Activated T-cell treated with anti-CD3 and anti-CD28 coated beads, Interleukin-2, amount 50 U/mL, for 4 hours (primary cell): ENCODE results near the gene PLCB1. TPM values are rescaled to one million over a fixed set of nuclear protein-coding genes. Genes with fewer than 3 reads are reported as not detected.
"Not testable (repeated sequence)": the region's sequence is repeated elsewhere in the genome, so short reads cannot be mapped to it uniquely, and the experiment has no call there.

ENCODE experiments used
- ATAC-seq, 2 donors: fragments of 200-7000 bp; cut with Tn5 transposase; one replicate each; pipeline ENCODE4 v1.10.0; 2021
- DNase-seq: peaks from one replicate; pipeline ENCODE4 v3.0.0-alpha.2; 2020
- H3K27me3 Mint-ChIP-seq: one replicate; pipeline ENCODE4 v1.8.0; 2021; ENCODE audit warnings: low read depth, mixed read lengths
- H3K36me3 Mint-ChIP-seq: one replicate; pipeline ENCODE4 v1.8.0; 2022; ENCODE audit warnings: mixed read lengths; ENCODE audit not compliant: insufficient read depth
- H3K4me1 Mint-ChIP-seq: one replicate; pipeline ENCODE4 v1.8.0; 2021; ENCODE audit warnings: low read depth, mixed read lengths
- H3K4me3 Mint-ChIP-seq: one replicate; pipeline ENCODE4 v1.8.0; 2021; ENCODE audit warnings: mild to moderate bottlenecking, moderate library complexity, mixed read lengths
- H3K9me3 Mint-ChIP-seq: one replicate; pipeline ENCODE4 v1.8.0; 2021; ENCODE audit warnings: mixed read lengths
- total RNA-seq, 3 donors: library from RNA; stranded (reverse); gene quantifications; one replicate each; pipeline ENCODE4 v1.2.1, GENCODE V29; 2021

PLCB1 gene
- total RNA-seq, 3 donors from 2014 or later: 0.91 to 6.0 (median 2.8) TPM

DNA sequence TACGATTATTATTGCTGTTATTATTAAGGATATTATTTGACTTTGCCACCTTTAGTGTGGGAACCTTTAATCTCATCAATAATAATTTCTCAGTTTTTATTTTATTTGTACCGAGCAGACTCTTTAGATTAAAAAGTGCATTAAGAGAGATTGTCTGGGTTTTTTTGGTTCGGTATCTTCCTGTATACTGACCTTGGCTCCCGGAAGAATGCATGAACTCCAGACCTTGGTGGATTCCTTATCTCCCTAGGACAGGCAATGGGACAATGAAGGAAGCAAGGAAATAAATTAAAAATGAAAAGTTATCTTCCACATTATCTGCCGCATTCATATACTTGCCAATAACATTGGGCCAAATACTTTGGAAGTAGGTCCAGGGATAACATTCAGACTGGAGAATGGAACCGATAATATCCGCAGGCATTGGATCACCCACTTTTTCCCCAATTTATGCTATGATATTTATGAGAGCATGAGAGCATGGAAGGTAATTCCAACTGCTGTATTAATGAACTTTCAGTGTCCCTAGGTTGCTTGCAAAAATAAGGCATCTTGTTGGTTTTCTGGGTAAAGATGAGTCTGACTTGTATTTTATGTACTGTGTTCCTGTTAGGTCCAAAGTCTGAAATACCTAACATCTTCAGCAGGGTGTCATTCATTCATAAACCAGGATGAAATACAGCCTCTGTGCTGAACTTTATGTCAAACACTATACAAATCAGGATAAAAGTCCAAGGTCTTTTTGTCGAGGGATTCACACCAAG is 232.1 kb downstream of the PLCB1 start:
- Mint-ChIP-seq H3K4me3 (no peak overlapping the region), H3K4me1 (peaks cover 3% of the 10 kb centered on the region), H3K36me3 (no peaks in the 10 kb centered on the region), H3K9me3 (no peaks in the 10 kb centered on the region), H3K27me3 (peaks cover 4% of the 10 kb centered on the region)
- ATAC-seq (no peak), DNase-seq (no peak)

DNA sequence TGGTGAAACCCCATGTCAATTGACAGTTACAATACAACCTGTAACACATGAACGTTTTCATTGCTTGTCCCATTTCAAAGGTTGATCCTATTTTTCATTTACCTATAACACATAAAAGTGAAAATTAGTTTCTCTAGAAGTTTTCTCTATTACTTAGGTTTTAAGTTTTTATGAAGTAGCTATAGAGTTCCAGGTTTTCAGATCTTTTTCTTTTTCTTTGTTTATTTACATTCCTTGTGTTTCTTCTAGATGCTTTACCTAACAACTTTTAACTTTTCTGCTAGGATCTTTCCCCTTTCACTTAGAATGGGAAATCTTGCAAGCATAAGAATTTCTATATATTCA is 232.6 kb downstream of the PLCB1 start:
- ATAC-seq: no peak
- H3K9me3 Mint-ChIP-seq: no peaks in the 10 kb centered on the region
- H3K4me3 Mint-ChIP-seq: no peak overlapping the region
- H3K27me3 Mint-ChIP-seq: peaks cover 4% of the 10 kb centered on the region
- DNase-seq: no peak
- H3K4me1 Mint-ChIP-seq: peaks cover 5% of the 10 kb centered on the region
- H3K36me3 Mint-ChIP-seq: no peaks in the 10 kb centered on the region

DNA sequence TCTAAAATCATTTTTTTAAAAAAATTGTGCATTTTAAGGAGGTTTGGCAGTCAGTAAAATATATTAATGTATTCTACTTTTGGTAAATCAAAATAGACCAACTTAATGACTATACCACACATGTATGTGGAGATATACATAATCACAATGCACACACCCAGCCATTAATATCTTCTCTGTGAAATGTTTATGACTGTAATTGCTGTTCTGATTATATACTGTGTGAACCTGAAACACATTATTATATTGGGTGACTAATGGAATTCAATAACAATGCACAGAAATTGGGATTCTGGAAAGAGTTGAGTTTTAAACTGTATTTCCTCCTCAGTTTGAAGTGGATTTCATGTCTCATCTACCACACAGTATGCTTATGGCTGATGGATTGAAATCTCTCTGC is 233.6 kb downstream of the PLCB1 start:
- H3K36me3 Mint-ChIP-seq: no peaks in the 10 kb centered on the region
- ATAC-seq (no peak), DNase-seq (no peak)
- peaks cover 4% of the 10 kb centered on the region for H3K27me3 Mint-ChIP-seq
- H3K4me1 Mint-ChIP-seq: peaks cover 5% of the 10 kb centered on the region
- no peaks in the 10 kb centered on the region for H3K9me3 Mint-ChIP-seq
- no peak overlapping the region for H3K4me3 Mint-ChIP-seq

DNA sequence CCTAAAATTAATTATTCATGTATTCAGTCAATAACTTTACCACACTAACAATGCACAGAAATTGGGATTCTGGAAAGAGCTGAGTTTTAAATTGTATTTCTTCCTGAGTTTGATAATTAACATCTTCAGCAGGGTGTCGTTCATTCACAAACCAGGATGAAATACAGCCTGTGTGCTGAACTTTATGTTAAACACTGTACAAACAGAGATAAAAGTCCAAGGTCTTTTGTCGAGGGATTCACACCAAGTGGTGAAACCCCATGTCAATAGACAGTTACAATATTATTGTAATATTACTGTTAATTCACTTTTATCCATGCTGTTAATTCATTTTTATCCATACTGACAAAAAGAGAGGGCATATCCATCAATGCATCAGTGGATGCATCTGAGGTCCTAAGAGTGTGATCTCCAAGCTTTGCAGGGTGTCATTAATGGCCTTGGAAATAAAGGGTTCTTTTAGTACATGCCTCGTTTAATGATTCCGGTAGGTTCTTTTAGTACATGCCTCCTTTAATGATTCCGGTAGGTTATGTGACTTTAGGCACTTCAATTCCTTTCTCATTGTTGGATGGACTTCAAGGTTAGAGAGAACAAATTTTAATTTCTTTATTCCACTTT is 234.3 kb downstream of the PLCB1 start:
- no peaks in the 10 kb centered on the region for H3K9me3 Mint-ChIP-seq

DNA sequence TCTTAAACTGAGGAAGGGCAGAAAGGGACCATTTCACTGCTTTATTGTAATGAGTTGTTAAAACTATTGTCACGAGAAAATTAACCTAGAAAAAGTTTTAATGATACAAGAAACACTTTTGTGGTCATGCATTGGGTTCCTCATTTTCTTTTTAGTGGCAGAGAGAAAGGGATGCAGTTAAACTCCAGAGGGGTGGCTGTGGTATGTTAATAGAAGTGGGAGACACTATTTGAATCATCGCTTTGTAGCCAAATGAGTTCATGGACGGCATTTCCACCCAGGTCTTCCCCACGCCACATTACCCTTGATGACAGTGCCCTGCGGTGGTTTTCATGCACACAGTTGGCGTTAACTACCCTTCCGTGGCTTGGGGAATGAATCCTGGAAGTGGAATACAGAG is 235.6 kb downstream of the PLCB1 start:
- Mint-ChIP-seq H3K9me3 (no peaks in the 10 kb centered on the region), H3K4me3 (no peak overlapping the region), H3K36me3 (no peaks in the 10 kb centered on the region), H3K27me3 (peaks cover 4% of the 10 kb centered on the region), H3K4me1 (peaks cover 4% of the 10 kb centered on the region)
- ATAC-seq (no peak), DNase-seq (no peak)

More for the DNA sequence above, 234.3 kb downstream of the PLCB1 start:
- no peak overlapping the region for H3K4me3 Mint-ChIP-seq
- ATAC-seq (no peak), DNase-seq (no peak)
- peaks cover 4% of the 10 kb centered on the region for H3K4me1 Mint-ChIP-seq
- peaks cover 4% of the 10 kb centered on the region for H3K27me3 Mint-ChIP-seq
- no peaks in the 10 kb centered on the region for H3K36me3 Mint-ChIP-seq

DNA sequence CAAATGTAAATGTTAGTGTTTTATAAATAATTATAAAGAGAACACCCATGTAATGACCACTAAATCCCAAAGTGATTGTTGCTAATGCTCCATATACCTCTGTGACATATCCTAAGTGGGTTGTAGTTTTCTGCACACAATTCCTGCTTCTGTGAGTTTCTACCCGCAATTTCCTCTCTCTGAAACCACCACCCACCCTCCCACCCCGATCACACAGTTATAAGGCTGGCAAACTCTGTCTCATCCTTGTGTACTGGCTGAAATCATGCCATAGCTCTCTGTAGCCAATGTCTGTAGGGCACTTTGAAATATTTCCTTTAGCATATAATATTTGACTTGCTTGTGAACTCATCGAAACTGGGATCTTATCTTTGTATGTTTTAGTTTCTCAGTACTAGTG is 236.6 kb downstream of the PLCB1 start:
- H3K4me3 Mint-ChIP-seq: no peak overlapping the region
- no peaks in the 10 kb centered on the region for H3K9me3 Mint-ChIP-seq
- H3K36me3 Mint-ChIP-seq: no peaks in the 10 kb centered on the region
- peaks cover 4% of the 10 kb centered on the region for H3K27me3 Mint-ChIP-seq
- DNase-seq (no peak), ATAC-seq (no peak)
- peaks cover 4% of the 10 kb centered on the region for H3K4me1 Mint-ChIP-seq

DNA sequence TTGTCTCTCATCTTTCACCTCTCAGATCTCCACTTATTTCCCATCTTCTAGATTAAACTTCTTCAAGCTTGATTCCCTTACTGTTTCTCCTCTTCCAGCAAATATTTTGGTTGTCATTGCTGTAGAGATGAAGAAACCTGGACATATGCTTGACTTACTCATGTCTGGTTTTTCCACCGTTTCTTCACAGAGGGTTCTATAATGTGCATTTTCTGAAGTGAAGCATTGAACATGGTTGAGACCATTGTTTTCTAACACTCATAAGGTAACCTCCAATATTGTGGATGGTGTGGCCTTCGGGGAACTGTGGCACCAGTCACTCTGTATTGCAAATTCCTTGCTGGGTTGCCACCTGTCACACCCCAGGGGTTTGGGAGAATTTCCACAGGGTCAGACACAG is 237.2 kb downstream of the PLCB1 start:
- H3K4me3 Mint-ChIP-seq: no peak overlapping the region
- no peaks in the 10 kb centered on the region for H3K36me3 Mint-ChIP-seq
- ATAC-seq: no peak
- peaks cover 4% of the 10 kb centered on the region for H3K4me1 Mint-ChIP-seq
- H3K27me3 Mint-ChIP-seq: peaks cover 1% of the 10 kb centered on the region
- no peak for DNase-seq
- H3K9me3 Mint-ChIP-seq: no peaks in the 10 kb centered on the region

DNA sequence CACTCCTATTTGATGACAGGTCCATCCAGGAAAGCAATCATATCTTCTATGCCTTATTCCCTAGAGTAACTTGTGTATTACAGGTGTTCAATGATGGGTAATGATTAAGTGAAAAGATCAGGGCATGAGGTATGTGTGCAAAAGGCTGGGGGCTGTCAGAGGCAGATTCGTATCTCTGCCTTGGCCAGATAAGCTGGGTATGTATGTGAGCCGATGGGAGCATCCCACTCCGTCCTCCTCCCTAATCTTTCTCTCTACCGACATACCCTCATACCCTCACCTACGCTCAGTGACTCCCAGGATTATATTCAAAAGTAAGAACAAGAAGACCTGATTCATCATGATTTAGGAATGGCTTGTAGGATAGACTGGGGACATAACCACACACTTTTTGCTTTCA is 238.7 kb downstream of the PLCB1 start:
- DNase-seq (no peak), ATAC-seq (no peak)
- H3K36me3 Mint-ChIP-seq: no peaks in the 10 kb centered on the region
- H3K4me1 Mint-ChIP-seq: peaks cover 4% of the 10 kb centered on the region
- H3K9me3 Mint-ChIP-seq: no peaks in the 10 kb centered on the region
- H3K4me3 Mint-ChIP-seq: no peak overlapping the region
- peaks cover 1% of the 10 kb centered on the region for H3K27me3 Mint-ChIP-seq

DNA sequence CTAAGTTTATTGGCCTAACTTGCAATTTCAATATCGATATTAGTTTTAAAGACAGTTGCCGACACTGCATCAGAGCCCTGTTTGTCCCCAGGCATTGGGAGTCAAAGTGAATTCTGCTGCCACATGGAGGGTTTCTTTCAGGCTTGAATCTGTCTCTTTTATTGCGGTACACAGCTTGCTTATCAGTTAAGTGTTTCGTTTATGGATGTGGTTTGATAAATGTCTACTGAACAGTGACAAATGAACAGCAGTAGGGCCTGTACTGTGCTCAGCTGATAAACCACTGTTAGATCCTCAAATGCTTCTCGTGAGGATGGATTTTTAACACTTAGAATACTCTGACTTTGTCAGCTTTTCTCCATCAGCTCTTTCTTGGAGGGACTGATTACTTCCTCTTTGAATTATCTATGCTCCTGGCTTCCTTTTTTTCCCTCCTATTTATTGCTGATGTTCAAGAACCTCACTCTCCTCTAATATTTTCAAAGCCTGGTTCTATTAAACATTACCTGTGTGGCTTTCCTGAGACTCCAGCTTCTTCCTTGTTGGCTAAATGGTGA is 240.8 kb downstream of the PLCB1 start:
- DNase-seq (no peak), ATAC-seq (no peak)
- Mint-ChIP-seq H3K27me3 (no peaks in the 10 kb centered on the region), H3K9me3 (no peaks in the 10 kb centered on the region), H3K4me3 (no peak overlapping the region), H3K4me1 (peaks cover 4% of the 10 kb centered on the region), H3K36me3 (no peaks in the 10 kb centered on the region)

DNA sequence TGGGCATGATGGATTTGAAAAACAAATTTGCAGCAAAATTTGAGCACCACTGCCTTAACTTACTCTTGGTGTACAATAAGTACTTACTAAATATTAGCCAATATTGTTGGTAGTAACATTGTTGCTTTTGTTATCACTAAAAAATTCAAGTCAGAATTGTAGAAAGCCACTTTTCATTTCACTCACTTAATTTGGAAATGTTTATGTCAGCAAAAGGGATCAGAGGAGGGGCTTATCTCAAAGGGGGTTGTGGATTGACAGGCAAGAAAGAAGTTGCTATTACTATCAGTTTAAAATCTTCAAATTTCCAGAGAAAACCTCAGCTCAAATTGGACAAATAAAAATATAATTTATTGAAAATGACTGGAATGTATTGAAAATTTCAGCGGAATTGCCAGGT is 241.5 kb downstream of the PLCB1 start:
- no peaks in the 10 kb centered on the region for H3K36me3 Mint-ChIP-seq
- ATAC-seq (no peak), DNase-seq (no peak)
- peaks cover 4% of the 10 kb centered on the region for H3K4me1 Mint-ChIP-seq
- no peak overlapping the region for H3K4me3 Mint-ChIP-seq
- H3K9me3 Mint-ChIP-seq: no peaks in the 10 kb centered on the region
- no peaks in the 10 kb centered on the region for H3K27me3 Mint-ChIP-seq

DNA sequence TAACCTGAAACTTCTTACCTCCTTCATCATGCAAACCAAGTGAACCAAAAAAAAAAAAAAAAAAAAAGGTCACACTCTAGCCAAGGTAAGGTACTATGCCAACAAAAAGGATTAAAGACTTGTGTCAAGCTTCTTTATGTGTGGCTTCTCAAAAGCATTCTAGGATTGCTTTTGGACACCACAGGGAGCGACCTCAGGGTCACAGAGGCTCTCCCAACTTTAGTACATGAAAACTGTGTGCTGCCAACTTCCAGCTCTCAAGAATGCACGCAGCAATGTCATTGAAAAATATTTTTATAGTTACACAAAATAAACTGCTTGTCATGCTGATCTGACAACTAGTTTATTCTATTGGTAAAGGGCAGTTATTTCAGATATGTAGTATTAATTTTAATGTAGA is 243.8 kb downstream of the PLCB1 start:
- Mint-ChIP-seq H3K4me3 (no peak overlapping the region), H3K36me3 (no peaks in the 10 kb centered on the region), H3K27me3 (no peaks in the 10 kb centered on the region), H3K9me3 (no peaks in the 10 kb centered on the region), H3K4me1 (no peaks in the 10 kb centered on the region)
- no peak for ATAC-seq
- no peak for DNase-seq

DNA sequence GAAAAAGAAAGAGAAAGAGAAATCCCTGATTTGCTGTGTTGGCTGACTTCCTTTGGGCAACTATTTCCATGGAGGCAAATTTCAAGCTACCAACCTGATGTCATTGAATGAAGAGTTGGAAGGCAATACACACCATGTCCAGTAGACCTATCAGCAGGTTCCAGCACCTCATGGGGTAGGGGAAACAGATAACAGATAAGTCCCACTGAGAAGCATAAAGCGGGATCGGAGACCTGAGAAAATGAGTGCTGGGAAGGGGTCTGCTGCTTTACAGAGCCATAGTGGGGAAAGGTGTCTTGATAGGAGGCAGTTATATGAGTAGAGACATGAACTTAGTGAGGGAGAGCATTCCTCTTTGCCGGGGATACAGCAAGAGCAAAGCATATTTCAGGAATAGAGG is 244.9 kb downstream of the PLCB1 start:
- no peak for ATAC-seq

DNA sequence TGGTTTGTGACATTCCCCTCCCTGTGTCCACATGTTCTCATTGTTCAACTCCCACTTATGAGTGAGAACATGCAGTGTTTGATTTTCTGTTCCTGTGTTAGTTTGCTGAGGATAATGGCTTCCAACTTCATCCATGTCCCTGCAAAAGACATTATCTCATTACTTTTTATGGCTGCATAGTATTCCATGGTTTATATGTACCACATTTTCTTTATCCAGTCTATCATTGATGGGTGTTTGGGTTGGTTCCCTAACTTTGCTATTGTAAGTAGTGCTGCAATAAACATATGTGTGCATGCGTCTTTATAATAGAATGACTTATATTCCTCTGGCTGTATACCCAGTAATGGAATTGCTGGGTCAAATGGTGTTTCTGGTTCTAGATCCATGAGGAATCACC is 247.1 kb downstream of the PLCB1 start:
- not testable (repeated sequence) for H3K9me3 Mint-ChIP-seq, H3K4me1 Mint-ChIP-seq, H3K4me3 Mint-ChIP-seq, H3K27me3 Mint-ChIP-seq, ATAC-seq, H3K36me3 Mint-ChIP-seq, DNase-seq

More for the DNA sequence above, 244.9 kb downstream of the PLCB1 start:
- no peaks in the 10 kb centered on the region for H3K9me3 Mint-ChIP-seq
- no peak for DNase-seq
- no peaks in the 10 kb centered on the region for H3K4me1 Mint-ChIP-seq
- no peak overlapping the region for H3K4me3 Mint-ChIP-seq
- H3K36me3 Mint-ChIP-seq: no peaks in the 10 kb centered on the region
- H3K27me3 Mint-ChIP-seq: no peaks in the 10 kb centered on the region

DNA sequence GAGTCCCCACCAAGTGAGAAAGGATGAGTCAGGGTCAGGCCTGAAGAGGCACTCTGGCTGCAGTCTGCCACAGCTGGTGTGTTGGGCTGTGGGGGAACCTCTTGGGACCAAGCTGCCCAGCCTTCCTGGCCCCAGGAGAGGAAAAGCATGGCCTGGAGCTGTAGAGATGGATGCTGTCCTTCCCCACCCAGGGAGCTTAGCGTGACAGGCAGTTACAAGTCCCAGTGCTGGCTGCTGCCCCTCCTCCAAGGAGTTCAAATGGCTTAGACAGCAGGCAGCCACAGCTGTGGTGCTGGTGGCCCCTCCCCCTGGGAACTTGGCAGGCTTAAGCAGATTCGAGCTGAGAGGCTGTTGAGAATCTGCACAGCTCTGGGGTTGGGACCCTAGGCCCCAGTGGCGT is 253.2 kb downstream of the PLCB1 start:
- Mint-ChIP-seq H3K4me1 (no peaks in the 10 kb centered on the region), H3K36me3 (no peaks in the 10 kb centered on the region), H3K4me3 (no peak overlapping the region), H3K27me3 (no peaks in the 10 kb centered on the region), H3K9me3 (no peaks in the 10 kb centered on the region)
- ATAC-seq: no peak
- DNase-seq: no peak

DNA sequence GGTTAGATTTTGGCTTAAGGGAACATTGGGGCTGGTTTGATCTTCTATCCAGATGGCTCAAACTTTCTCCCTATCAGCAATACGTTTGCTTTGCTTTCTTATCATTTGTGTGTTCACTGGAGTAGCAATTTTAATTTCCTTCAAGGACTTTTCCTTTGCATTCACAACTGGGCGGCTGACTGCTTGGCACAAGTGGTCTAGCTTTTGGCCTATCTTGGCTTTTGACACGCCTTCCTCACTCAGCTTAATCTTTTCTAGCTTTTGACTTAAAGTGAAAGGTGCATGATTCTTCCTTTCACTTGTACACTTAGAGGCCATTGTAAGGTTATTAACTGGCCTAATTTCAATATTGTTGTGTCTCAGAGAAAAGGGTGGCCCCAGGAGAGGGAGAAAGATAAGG is 254.9 kb downstream of the PLCB1 start:
- DNase-seq (no peak), ATAC-seq (no peak)
- Mint-ChIP-seq H3K27me3 (no peaks in the 10 kb centered on the region), H3K4me1 (no peaks in the 10 kb centered on the region), H3K9me3 (no peaks in the 10 kb centered on the region), H3K36me3 (no peaks in the 10 kb centered on the region), H3K4me3 (no peak overlapping the region)
